DND-41 (cell line): ENCODE data around the gene SENP2.

Experiments used
- ATAC-seq: fragments of 200-7000 bp; cut with Tn5 transposase; 3 replicates; pipeline ENCODE4 v1.9.1; 2021; ENCODE audit warnings: low read depth; ENCODE audit not compliant: insufficient read depth
- DNase-seq: peaks from one replicate; pipeline ENCODE4 v3.0.0-alpha.2; 2020
- H2AFZ ChIP-seq: 2 replicates; pipeline ENCODE4 v1.6.0; 2012; ENCODE audit warnings: low read depth, low read length
- H3K27ac ChIP-seq: 2 replicates; pipeline ENCODE4 v1.5.1; 2012; ENCODE audit warnings: low read length, inconsistent platforms
- H3K27me3 ChIP-seq: fragments of 200-600 bp; sonication (generic); 2 replicates; pipeline ENCODE4 v1.6.0; 2012; ENCODE audit warnings: low read length, mild to moderate bottlenecking, inconsistent platforms; ENCODE audit not compliant: insufficient read depth, poor library complexity
- H3K36me3 ChIP-seq: 2 replicates; pipeline ENCODE4 v1.5.1; 2012; ENCODE audit warnings: low read length, inconsistent platforms; ENCODE audit not compliant: insufficient read depth
- H3K4me1 ChIP-seq: 2 replicates; pipeline ENCODE4 v1.5.1; 2012; ENCODE audit warnings: mild to moderate bottlenecking, low read length; ENCODE audit not compliant: insufficient read depth
- H3K4me2 ChIP-seq: 2 replicates; pipeline ENCODE4 v1.6.0; 2012; ENCODE audit warnings: mild to moderate bottlenecking, moderate library complexity, low read length, inconsistent platforms; ENCODE audit not compliant: insufficient read depth
- H3K4me3 ChIP-seq, 2 experiments: fragments of 200-600 bp in 1 of 2; shearing (Covaris generic) in 1 of 2; 2 replicates each; pipeline ENCODE4 v1.5.1; 2012 to 2016; ENCODE audit warnings: inconsistent platforms in 2 of 2, low read length in 2 of 2, mild to moderate bottlenecking in 2 of 2, low read depth in 1 of 2, moderate library complexity in 1 of 2
- H3K79me2 ChIP-seq: 2 replicates; pipeline ENCODE4 v1.6.0; 2012; ENCODE audit warnings: low read length, inconsistent platforms; ENCODE audit not compliant: insufficient read depth
- H3K9ac ChIP-seq: 2 replicates; pipeline ENCODE4 v1.6.0; 2012; ENCODE audit warnings: low read depth, mild to moderate bottlenecking, inconsistent platforms, low read length, moderate library complexity
- H3K9me3 ChIP-seq: 2 replicates; pipeline ENCODE4 v1.5.1; 2012; ENCODE audit warnings: low read length, moderate library complexity, mild to moderate bottlenecking, inconsistent platforms; ENCODE audit not compliant: insufficient read depth, severe bottlenecking
- H4K20me1 ChIP-seq: 2 replicates; pipeline ENCODE4 v1.6.0; 2012; ENCODE audit warnings: low read length; ENCODE audit not compliant: insufficient read depth
- CTCF ChIP-seq: IDR thresholded peaks from 2 replicates; pipeline ENCODE4 v1.5.1; 2012; ENCODE audit warnings: borderline replicate concordance, low read length, moderate library complexity, mild to moderate bottlenecking; ENCODE audit not compliant: poor library complexity, severe bottlenecking; ENCODE audit errors: extremely low read depth
- EZH2 ChIP-seq: IDR thresholded peaks from 3 replicates; pipeline ENCODE4 v1.6.1; 2012; ENCODE audit warnings: borderline replicate concordance, low read depth, mild to moderate bottlenecking, moderate library complexity, low read length, inconsistent platforms; ENCODE audit not compliant: severe bottlenecking

SENP2 gene

GRCh38 chr3:185586686-185587039 lies 568 bp downstream of the SENP2 start:
- H3K4me2 ChIP-seq, result peak overlapping the region; percentile 98
- H3K27me3 ChIP-seq, result no peaks in the 10 kb centered on the region
- H3K9me3 ChIP-seq, result no peaks in the 10 kb centered on the region
- H3K79me2 ChIP-seq, result peaks cover 36% of the 10 kb centered on the region
- H3K4me3 ChIP-seq, result peak overlapping the region; percentile 72 to 78
- peaks cover 6% of the 10 kb centered on the region; the same call in 1 of the 2 replicates for H3K36me3 ChIP-seq
- peaks cover 31% of the 10 kb centered on the region for H3K4me1 ChIP-seq
- peak overlapping the region; percentile 69 for H3K27ac ChIP-seq
- TF ChIP-seq EZH2 (no peak), CTCF (no peak)
- ATAC-seq, result no peak
- no peak for DNase-seq
- peak overlapping the region; percentile 89 for H2AFZ ChIP-seq
- no peaks in the 10 kb centered on the region; the same call in 1 of the 2 replicates for H4K20me1 ChIP-seq
- H3K9ac ChIP-seq, result peak overlapping the region; percentile 78

GRCh38 chr3:185594073-185594472 lies 8.0 kb downstream of the SENP2 start:
- H3K27me3 ChIP-seq, result no peaks in the 10 kb centered on the region
- no peak overlapping the region for H2AFZ ChIP-seq
- H3K9me3 ChIP-seq, result no peaks in the 10 kb centered on the region
- DNase-seq (no peak), ATAC-seq (no peak)
- peaks cover 28% of the 10 kb centered on the region; the same call in 1 of the 2 replicates for H3K36me3 ChIP-seq
- no peak overlapping the region for H3K9ac ChIP-seq
- peaks cover 10% of the 10 kb centered on the region for H3K79me2 ChIP-seq
- TF ChIP-seq EZH2 (no peak), CTCF (no peak)
- H4K20me1 ChIP-seq, result no peaks in the 10 kb centered on the region; the same call in 1 of the 2 replicates
- no peak overlapping the region for H3K4me2 ChIP-seq
- H3K4me1 ChIP-seq, result no peaks in the 10 kb centered on the region
- no peak overlapping the region for H3K4me3 ChIP-seq
- H3K27ac ChIP-seq, result no peak overlapping the region

GRCh38 chr3:185595526-185595925 lies 9.4 kb downstream of the SENP2 start:
- no peaks in the 10 kb centered on the region for H4K20me1 ChIP-seq
- no peak overlapping the region for H3K9ac ChIP-seq
- no peaks in the 10 kb centered on the region for H3K9me3 ChIP-seq
- peaks cover 33% of the 10 kb centered on the region; the same call in 1 of the 2 replicates for H3K36me3 ChIP-seq
- 0 out of 2 replicates have a peak, but pooled peaks cover 2% of the 10 kb centered on the region for H3K79me2 ChIP-seq
- no peak overlapping the region for H3K4me3 ChIP-seq
- H3K4me2 ChIP-seq, result no peak overlapping the region
- no peak for TF ChIP-seq EZH2
- no peak for TF ChIP-seq CTCF
- H3K27me3 ChIP-seq, result no peaks in the 10 kb centered on the region
- H2AFZ ChIP-seq, result no peak overlapping the region
- no peak overlapping the region for H3K27ac ChIP-seq
- no peaks in the 10 kb centered on the region for H3K4me1 ChIP-seq
- no peak for ATAC-seq
- DNase-seq, result no peak

GRCh38 chr3:185605566-185605965 lies 19.5 kb downstream of the SENP2 start:
- no peak overlapping the region for H3K4me3 ChIP-seq
- H3K36me3 ChIP-seq, result peaks cover 76% of the 10 kb centered on the region
- DNase-seq, result no peak
- TF ChIP-seq EZH2 (no peak), CTCF (no peak)
- H3K4me1 ChIP-seq, result no peaks in the 10 kb centered on the region
- ATAC-seq, result no peak
- no peak overlapping the region for H3K9ac ChIP-seq
- H3K27ac ChIP-seq, result no peak overlapping the region
- no peaks in the 10 kb centered on the region for H3K27me3 ChIP-seq
- H4K20me1 ChIP-seq, result no peaks in the 10 kb centered on the region
- no peaks in the 10 kb centered on the region for H3K9me3 ChIP-seq
- no peaks in the 10 kb centered on the region for H3K79me2 ChIP-seq
- H2AFZ ChIP-seq, result no peak overlapping the region
- H3K4me2 ChIP-seq, result no peak overlapping the region
